Measurements from ENCODE around the gene PGAM2. TPM values are rescaled to one million over a fixed set of nuclear protein-coding genes. Genes with fewer than 3 reads are reported as not detected.
A peak's percentile ranks its signal among the peaks of the same experiment; 100 is the strongest.
"Not testable (repeated sequence)": the region's sequence is repeated elsewhere in the genome, so short reads cannot be mapped to it uniquely, and the experiment has no call there.

PGAM2 gene
- total and polyA plus RNA-seq, 7 donors: 214 to 1,581 (median 333) TPM

GRCh38 chr7:44018857-44019807 lies 46.2 kb downstream of the PGAM2 start:
- H3K36me3 ChIP-seq (ENCODE audit: insufficient read depth in 1 of 2, low read depth in 1 of 2); H3K4me1 ChIP-seq; H3K9me3 ChIP-seq; H3K27me3 ChIP-seq (ENCODE audit: insufficient read depth in 3 of 3, low read length in 2 of 3); intact Hi-C loops (cut with DNase I): not testable (repeated sequence)
- Histone ChIP-seq H3K4me3 (peak overlapping the region; percentile 86), H3K27ac (peak overlapping the region; percentile 82)
- peak; percentile 50 for TF ChIP-seq CTCF (IDR thresholded peaks at IDR 0.05)
- DNase-seq (peak; percentile 99), ATAC-seq (peak; percentile 95 to 97 (median 97))
- WGBS, 3 donors: 0 to 3% (median 1%) methylated on average over 48 to 62 of the region's 63 CpGs

- H3K4me3 ChIP-seq; H3K27ac ChIP-seq; H3K4me1 ChIP-seq; intact Hi-C loops (cut with DNase I); DNase-seq; ATAC-seq; H3K27me3 ChIP-seq (ENCODE audit: insufficient read depth in 3 of 3, low read length in 2 of 3); H3K9me3 ChIP-seq: not testable (repeated sequence)
- WGBS, 3 donors: 77 to 90% (median 82%) methylated on average over 2 to 9 of the region's 12 CpGs
- H3K36me3 ChIP-seq (ENCODE audit: insufficient read depth in 1 of 2, low read depth in 1 of 2): peaks cover 0 to 22% of the 10 kb centered on the region in 2 donors
These were observed 50.3 kb downstream of the PGAM2 start for GRCh38 chr7:44015090-44015489.

Other genes starting within 250 kb of the PGAM2 start
- 100 to 1,000 TPM; 173 to 200 (median 189) TPM for gene MRPS24, start 196.1 kb downstream of the PGAM2 start, total RNA-seq
- gene MRPS24, start 196.1 kb downstream of the PGAM2 start, polyA plus RNA-seq: 100 to 1,000 TPM; 262 to 430 (median 322) TPM
- gene URGCP, start 159.0 kb downstream of the PGAM2 start, total RNA-seq: 10 to 100 TPM; 41.3 to 54.4 (median 44.8) TPM
- 10 to 100 TPM; 19.2 to 31.8 (median 22.4) TPM for gene URGCP, start 159.0 kb downstream of the PGAM2 start, polyA plus RNA-seq
- gene UBE2D4, start 139.1 kb downstream of the PGAM2 start, total RNA-seq: 10 to 100 TPM; 54.2 to 78.8 (median 69.1) TPM
- gene UBE2D4, start 139.1 kb downstream of the PGAM2 start, polyA plus RNA-seq: 100 to 1,000 TPM in 1 of 3 donors, 10 to 100 TPM in 2; 50.2 to 118 (median 61.1) TPM
- gene SPDYE1, start 67.7 kb downstream of the PGAM2 start, total RNA-seq: not detected
- not detected for gene SPDYE1, start 67.7 kb downstream of the PGAM2 start, polyA plus RNA-seq
- 10 to 100 TPM; 33.4 to 45.1 (median 38.7) TPM for gene DBNL, start 20.9 kb downstream of the PGAM2 start, total RNA-seq
- gene DBNL, start 20.9 kb downstream of the PGAM2 start, polyA plus RNA-seq: 10 to 100 TPM; 35.5 to 66.7 (median 53.0) TPM
- gene POLM, start 17.0 kb upstream of the PGAM2 start, total RNA-seq: 10 to 100 TPM in 3 of 4 donors, 1 to 10 TPM in 1; 7.7 to 13.1 (median 10.4) TPM
- gene POLM, start 17.0 kb upstream of the PGAM2 start, polyA plus RNA-seq: 1 to 10 TPM; 7.1 to 9.6 (median 7.1) TPM
- gene AEBP1, start 38.8 kb upstream of the PGAM2 start, total RNA-seq: 10 to 100 TPM in 3 of 4 donors, 1 to 10 TPM in 1; 6.9 to 22.0 (median 14.6) TPM
- gene AEBP1, start 38.8 kb upstream of the PGAM2 start, polyA plus RNA-seq: 1 to 10 TPM; 2.8 to 7.8 (median 5.9) TPM
- 100 to 1,000 TPM in 3 of 4 donors, 10 to 100 TPM in 1; 79.2 to 127 (median 119) TPM for gene POLD2, start 58.0 kb upstream of the PGAM2 start, total RNA-seq
- 10 to 100 TPM; 57.3 to 87.1 (median 81.3) TPM for gene POLD2, start 58.0 kb upstream of the PGAM2 start, polyA plus RNA-seq
- gene MYL7, start 75.8 kb upstream of the PGAM2 start, total RNA-seq: 1 to 10 TPM in 2 of 4 donors, not detected in 2; 1.7 TPM
- gene MYL7, start 75.8 kb upstream of the PGAM2 start, polyA plus RNA-seq: under 1 TPM in 2 of 3 donors, not detected in 1; 0.15 to 0.23 TPM
- gene GCK, start 123.9 kb upstream of the PGAM2 start, total RNA-seq: not detected
- under 1 TPM; 0.07 to 0.11 (median 0.08) TPM for gene GCK, start 123.9 kb upstream of the PGAM2 start, polyA plus RNA-seq
- gene YKT6, start 135.4 kb upstream of the PGAM2 start, total RNA-seq: 10 to 100 TPM; 49.7 to 69.4 (median 63.7) TPM
- 100 to 1,000 TPM in 2 of 3 donors, 10 to 100 TPM in 1; 47.7 to 153 (median 148) TPM for gene YKT6, start 135.4 kb upstream of the PGAM2 start, polyA plus RNA-seq

Measured in psoas muscle (tissue), 8 donors.